SW 1271 (cell line): ENCODE data around the gene AFM.
"Not testable (repeated sequence)": the region's sequence is repeated elsewhere in the genome, so short reads cannot be mapped to it uniquely, and the experiment has no call there.

Source experiments
- DNase-seq, 2 experiments: peaks; one replicate each; lab custom pipeline; 2025; lab: John Stamatoyannopoulos, UW

Gene AFM

DNA sequence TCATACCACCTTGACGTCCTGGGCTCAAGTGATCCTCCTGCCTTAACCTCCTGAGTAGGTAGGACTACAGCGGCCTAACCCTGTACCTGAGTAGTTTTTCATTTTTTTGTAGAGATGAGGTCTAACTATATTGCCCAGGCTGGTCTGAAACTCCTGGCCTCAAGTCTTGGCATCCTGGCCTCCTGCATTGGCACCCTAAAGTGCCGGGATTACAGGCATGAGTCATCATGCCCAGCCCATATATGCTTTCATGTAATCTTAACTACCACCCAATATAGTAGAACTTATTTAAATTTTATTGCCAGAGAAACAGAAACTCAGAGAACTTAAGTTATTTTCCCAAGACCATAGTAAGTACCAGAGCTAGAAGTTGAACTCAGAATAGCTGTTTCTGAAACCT is 27.1 kb downstream of the AFM start:
- DNase-seq = no peak

DNA sequence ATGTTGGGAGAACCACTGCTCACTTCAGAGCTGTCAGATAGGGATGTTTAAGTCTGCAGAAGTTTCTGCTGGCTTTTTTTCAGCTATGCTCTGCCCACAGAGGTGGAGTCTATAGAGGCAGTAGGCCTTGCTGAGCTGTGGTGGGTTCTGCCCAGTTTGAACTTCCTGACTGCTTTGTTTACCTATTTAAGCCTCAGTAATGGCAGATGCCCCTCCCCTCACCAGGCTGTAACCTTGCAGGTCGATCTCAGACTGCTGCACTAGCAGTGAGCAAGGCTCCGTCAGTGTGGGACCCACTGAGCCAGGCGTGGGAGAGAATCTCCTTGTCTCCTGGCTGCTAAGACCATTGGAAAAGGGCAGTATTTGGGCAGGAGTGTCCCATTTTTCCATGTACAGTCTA is 36.8 kb downstream of the AFM start:
- DNase-seq = no peak

DNA sequence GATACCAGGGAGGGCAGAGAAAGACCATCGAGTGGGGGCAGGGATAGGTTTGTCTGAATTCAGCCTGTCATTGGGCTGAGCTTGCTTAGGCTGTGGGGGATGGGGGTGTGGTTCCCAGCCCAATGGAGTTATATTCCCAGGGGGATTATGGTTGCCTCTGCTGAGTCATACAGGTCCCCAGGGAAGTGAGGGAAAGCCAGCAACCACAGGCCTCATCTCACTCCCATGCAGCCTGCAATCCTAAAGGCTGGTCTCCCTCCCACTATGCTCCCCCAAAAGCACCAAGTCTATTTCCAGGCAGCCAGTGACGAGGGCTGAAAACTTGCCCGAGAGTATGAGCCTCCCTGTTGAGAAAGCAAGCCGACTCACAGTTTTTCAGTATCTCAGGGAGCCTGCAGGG is 39.3 kb downstream of the AFM start:
- DNase-seq = no peak

DNA sequence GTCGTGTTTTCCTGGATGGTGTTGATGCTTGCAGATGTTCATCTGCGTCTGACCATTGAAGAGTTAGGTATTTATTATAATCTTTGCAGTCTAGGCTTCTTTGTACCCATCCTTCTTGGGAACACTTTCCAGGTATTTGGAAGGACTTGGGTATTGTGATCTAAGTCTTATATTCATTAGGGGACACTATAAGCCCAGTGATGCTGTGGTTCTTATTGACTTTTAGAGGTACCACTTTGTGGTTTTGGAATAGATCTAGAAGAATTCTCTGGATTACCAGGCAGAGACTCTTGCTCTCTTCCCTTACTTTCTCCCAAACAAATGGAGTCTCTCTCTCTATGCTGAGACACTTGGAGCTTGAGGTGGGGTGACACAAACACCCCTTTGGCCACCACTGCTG is 41.6 kb downstream of the AFM start:
- DNase-seq = no peak

DNA sequence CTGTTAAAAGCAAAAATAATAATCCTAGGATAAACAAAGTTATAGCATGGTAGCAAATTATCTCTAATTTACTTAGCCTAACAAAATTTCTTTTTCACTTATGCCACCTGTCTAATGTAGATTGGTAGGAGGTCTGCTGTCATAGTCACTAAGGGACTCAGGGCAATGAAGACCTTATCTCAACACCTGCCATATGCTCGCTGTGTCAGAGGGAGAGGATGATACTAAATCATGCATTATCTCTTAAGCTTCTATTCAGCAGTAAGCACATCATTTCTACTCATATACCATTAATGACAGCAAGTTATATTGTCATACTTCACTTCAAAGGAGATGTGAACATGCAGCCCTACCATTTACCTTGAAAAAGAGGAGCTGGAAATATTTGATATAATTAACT is 44.1 kb downstream of the AFM start:
- DNase-seq = no peak

DNA sequence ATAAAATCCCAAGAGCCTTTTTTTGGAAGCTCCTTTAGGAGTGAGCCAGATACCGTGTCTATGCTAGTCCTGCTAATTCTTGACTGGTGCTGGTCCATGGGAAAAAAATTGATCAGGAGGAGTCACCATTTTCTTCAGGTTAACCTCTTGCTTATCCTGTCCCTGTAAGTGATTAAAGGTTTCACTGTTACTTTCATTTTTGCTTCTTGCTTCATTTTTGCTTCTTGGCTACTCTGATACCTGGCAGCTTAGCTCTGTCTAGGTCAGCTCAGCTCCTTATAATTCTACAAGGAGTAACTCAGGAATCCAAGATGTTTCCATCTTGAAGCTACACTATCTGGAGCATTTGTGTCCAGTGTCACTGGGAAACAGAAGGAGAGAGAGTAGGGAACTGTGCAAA is 45.7 kb downstream of the AFM start:
- DNase-seq = no peak

DNA sequence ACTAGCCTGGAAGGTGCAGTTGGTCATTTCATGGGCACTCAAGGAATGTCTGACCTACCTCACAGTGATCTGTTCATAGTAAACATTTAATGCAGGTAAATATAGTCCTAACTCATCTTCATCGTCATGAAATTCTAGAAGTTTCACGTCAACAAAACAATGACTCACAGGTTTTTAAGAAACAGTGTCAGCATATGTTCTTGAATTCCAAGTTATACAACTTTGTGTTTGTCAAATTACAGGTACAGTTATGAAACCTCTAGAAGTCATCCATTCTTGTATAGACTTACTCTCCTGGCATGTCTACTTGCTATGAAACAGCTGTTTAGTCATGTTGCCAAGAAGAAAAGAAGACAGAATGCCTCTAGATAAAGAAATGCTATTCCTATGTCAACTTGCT is 46.6 kb downstream of the AFM start:
- DNase-seq = no peak

DNA sequence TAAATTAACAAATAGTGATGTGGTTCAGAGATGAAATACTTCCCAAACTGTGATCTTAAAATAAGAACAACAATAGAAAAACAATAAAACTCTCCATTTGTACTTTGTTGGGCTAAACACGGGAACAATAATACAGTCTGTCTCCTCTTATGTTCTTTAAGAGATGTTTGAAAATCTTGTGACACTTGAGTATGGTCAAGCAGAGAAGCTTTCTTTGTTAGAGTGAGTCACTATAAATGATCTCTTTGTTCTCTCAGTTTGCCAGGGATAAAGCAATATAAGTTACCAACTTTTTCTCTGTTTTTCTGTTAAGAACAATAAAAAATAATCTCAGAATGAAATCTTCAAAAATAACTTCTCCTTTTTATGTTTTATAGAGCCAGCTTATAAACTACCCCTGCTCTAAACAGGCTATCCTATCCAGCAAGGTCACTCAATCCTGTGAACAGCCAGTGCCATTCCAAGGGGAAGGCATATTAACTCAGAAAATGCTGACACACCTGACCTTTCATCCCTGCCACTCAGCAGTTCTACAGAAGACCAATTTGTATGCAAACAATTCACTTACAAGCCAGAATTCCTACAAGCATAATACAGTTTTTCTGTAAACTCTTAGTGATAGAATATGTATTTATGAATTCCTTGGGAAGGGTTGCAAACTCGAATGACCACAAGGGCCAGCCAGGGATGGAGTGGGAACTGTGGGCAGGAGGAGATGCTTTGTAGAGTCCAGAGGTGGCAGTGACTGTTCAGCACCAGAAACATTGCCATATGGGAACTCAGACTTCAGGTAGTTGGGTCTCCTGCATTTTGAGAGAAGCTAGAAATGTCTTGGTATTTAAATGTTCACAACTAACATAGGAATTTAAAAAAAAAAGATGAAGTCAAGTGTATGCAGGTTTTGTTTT is 52.2 kb downstream of the AFM start:
- no peak for DNase-seq

DNA sequence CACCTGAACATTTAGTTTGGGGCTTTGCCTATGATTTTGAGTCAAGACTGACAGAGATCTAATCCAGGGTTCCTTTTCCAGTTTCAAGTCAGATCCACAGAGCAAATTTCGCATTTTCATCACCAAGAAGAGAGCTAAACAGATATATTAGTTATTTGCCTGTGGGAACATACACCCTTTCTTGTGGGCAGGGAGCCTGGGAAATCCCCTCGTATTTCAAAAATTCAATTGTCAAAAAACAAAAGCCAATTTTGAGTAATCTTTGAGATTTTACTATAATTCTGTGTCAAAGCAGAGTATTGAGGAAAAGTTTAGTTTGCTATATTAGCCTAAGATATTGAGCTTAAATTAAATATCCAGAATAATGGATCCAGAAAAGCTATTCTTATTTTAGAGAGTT is 56.6 kb downstream of the AFM start:
- DNase-seq = no peak

DNA sequence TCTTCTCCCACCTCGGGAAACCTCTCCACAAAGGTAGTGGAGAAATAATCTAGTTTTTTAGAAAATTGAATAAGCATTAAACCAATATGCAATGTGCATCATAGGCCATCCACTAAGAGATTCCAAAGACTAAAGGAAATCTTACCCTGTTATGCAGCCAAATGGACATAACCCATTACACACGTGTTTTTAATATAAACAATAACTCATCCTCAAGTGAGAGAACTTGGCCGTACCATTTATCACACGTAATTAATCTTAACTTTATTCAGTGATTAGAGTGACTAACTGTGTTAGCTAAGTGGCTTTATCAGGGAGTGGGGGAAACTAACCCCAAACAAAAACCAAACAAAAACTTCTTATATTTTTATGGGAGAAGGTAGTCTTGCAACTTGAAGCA is 57.8 kb downstream of the AFM start:
- DNase-seq = no peak

DNA sequence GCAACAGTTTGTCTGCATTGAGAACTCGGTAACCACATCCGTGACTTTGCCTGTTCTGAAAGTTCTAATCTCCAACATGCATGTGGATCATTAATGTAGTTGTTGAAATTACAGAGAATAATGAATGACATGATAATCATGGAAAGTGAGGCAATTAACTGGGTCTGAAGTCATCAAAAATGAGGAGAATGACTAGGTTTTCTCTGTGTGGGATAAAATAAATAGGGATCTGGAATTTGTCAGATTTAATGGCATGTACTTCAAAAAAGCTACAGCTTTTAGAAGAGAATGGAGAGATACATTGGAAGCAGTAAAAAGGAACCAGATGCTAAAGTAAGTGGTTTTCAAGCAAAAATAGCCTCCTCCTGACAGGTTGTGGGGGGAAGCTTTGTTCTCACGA is 59.3 kb downstream of the AFM start:
- no peak for DNase-seq

DNA sequence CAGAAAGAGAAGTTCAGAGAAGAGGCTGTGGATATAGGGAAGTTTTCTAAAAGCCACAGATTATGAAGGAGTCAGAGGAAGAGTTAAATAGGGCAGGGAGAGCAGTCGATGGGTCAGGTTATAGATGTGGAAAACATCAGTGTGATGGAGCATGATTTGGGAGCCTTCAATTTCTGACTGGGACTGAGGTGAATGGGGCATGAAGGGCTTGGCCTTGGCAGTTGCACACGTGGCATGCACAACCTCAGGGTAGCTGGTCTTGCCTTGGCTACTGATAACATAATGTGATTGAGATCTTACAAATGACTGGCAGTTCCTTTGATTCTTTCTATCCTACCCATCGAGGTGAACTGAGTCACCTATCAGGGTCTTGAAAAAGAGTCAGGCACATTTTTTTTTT is 59.7 kb downstream of the AFM start:
- DNase-seq = no peak

DNA sequence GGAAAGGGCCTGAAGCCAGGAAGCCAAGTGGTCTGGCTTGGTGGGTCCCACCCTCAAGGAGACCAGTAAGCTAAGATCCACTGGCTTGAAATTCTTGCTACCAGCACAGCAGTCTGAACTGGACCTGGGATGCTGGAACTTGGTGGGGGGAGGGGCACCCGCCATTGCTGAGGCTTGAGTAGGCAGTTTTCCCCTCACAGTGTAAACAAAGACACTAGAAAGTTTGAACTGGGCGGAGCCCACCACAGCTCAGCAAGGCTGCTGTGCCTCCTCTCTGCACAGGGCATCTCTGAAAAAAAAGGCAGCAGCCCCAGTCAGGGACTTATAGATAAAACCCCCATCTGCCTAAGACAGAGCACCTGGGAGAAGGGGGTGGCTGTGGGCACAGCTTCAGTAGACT is 63.1 kb downstream of the AFM start:
- DNase-seq = no peak

DNA sequence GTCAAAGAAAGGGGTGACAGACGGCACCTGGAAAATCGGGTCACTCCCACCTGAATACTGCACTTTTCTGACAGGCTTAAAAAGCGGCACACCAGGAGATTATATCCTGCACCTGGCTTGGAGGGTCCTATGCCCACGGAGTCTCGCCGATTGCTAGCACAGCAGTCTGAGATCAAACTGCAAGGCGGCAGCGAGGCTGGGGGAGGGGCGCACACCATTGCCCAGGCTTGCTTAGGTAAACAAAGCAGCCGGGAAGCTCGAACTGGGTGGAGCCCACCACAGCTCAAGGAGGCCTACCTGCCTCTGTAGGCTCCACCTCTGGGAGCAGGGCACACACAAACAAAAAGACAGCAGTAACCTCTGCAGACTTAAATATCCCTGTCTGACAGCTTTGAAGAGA is 69.3 kb downstream of the AFM start:
- not testable (repeated sequence) for DNase-seq
